HCT116 (cell line): ENCODE data around the gene DNAJB13. TPM values are rescaled to one million over a fixed set of nuclear protein-coding genes. Genes with fewer than 3 reads are reported as not detected.

Experiments used
- ATAC-seq: fragments of 200-7000 bp; cut with Tn5 transposase; 2 replicates; pipeline ENCODE4 v1.9.1; 2020; ENCODE audit warnings: mild to moderate bottlenecking, moderate library complexity
- BruUV-seq: library from RNA; stranded (reverse); fragments of 400-500 nt; replicated peaks from 2 replicates; lab custom pipeline; 2021; lab: Mats Ljungman, UMichigan
- CTCF ChIA-PET: fragments of 300-600 bp; sonication (Branson Sonifier 250); formaldehyde crosslinking; loops from one replicate; lab custom pipeline; 2021; ENCODE audit warnings: antibody characterized with exemption; lab: Charles Lee
- POLR2A ChIA-PET: fragments of 300-600, 350-600 bp; sonication (Branson Sonifier 250); formaldehyde crosslinking; loops from one replicate; lab custom pipeline; 2021; ENCODE audit warnings: antibody characterized with exemption; lab: Charles Lee
- RAD21 ChIA-PET, 2 experiments: fragments of 300-600 bp; sonication (Branson Sonifier 250); formaldehyde crosslinking; loops; one replicate each; lab custom pipeline; 2023; ENCODE audit warnings: low total read pairs in 2 of 2; ENCODE audit not compliant: uncharacterized antibody in 2 of 2, unreplicated experiment in 2 of 2, low non-redundant PET in 1 of 2; lab: Charles Lee
- DNase-seq: peaks from one replicate; pipeline ENCODE4 v3.0.0-alpha.2; 2010; ENCODE audit warnings: low read depth, low spot score
- H2AFZ ChIP-seq: fragments of 200-600 bp; shearing (Covaris generic), sonication (generic); 2 replicates; pipeline ENCODE4 v1.6.1; 2017; ENCODE audit warnings: low read depth, mixed run types, mixed read lengths, antibody characterized with exemption, low read length; ENCODE audit not compliant: poor library complexity, severe bottlenecking
- H3K27ac ChIP-seq: 2 replicates; pipeline ENCODE4 v1.5.1; 2012; ENCODE audit warnings: low read depth, low read length
- H3K27me3 ChIP-seq: fragments of 200-600 bp; sonication (generic); 2 replicates; pipeline ENCODE4 v1.6.1; 2016; ENCODE audit warnings: mixed run types, low read length, mixed read lengths; ENCODE audit not compliant: insufficient read depth
- H3K36me3 ChIP-seq, 2 experiments: fragments of 200-500 bp in 1 of 2; fragments of 200-600 bp in 1 of 2; sonication (Bioruptor generic) in 1 of 2; sonication (generic) in 1 of 2; 2 replicates each; pipeline versions ENCODE4 v1.5.1 to v1.6.1; 2014 to 2016; ENCODE audit warnings: low read length in 2 of 2, inconsistent platforms in 1 of 2, mixed read lengths in 1 of 2, mixed run types in 1 of 2; ENCODE audit not compliant: insufficient read depth in 2 of 2, control insufficient read depth in 1 of 2
- H3K4me1 ChIP-seq, 2 experiments: fragments of 200-600 bp in 1 of 2; sonication (generic) in 1 of 2; 2 replicates each; pipeline versions ENCODE4 v1.5.1 to v1.6.1; 2012 to 2017; ENCODE audit warnings: low read length in 2 of 2, inconsistent platforms in 1 of 2, mild to moderate bottlenecking in 1 of 2, mixed read lengths in 1 of 2, mixed run types in 1 of 2, moderate library complexity in 1 of 2; ENCODE audit not compliant: insufficient read depth in 2 of 2, control insufficient read depth in 1 of 2
- H3K4me2 ChIP-seq: fragments of 200-600 bp; sonication (generic); 2 replicates; pipeline ENCODE4 v1.6.1; 2017; ENCODE audit warnings: mixed run types, low read length, mixed read lengths
- H3K4me3 ChIP-seq, 2 experiments: fragments of 200-600 bp in 1 of 2; sonication (generic) in 1 of 2; replicated peaks in 1 of 2; 2 replicates each; pipeline ENCODE4 v1.5.1; 2011 to 2016; ENCODE audit warnings: low read length in 2 of 2, control low read depth in 1 of 2, low read depth in 1 of 2, mild to moderate bottlenecking in 1 of 2, mixed read lengths in 1 of 2, mixed run types in 1 of 2
- H3K79me2 ChIP-seq: fragments of 200-600 bp; sonication (generic); 2 replicates; pipeline ENCODE4 v1.6.1; 2017; ENCODE audit warnings: mild to moderate bottlenecking, mixed run types, low read length, moderate library complexity, mixed read lengths; ENCODE audit not compliant: insufficient read depth
- H3K9ac ChIP-seq: fragments of 200-600 bp; sonication (generic); 2 replicates; pipeline ENCODE4 v1.6.1; 2016; ENCODE audit warnings: low read length, mixed read lengths
- H3K9me2 ChIP-seq: fragments of 200-600 bp; sonication (generic), shearing (Covaris generic); 2 replicates; pipeline ENCODE4 v1.6.1; 2017; ENCODE audit warnings: mixed run types, mild to moderate bottlenecking, moderate library complexity; ENCODE audit not compliant: insufficient read depth
- H3K9me3 ChIP-seq, 2 experiments: fragments of 200-500 bp in 1 of 2; fragments of 200-600 bp in 1 of 2; sonication (Bioruptor generic) in 1 of 2; sonication (generic) in 1 of 2; 2 replicates each; pipeline ENCODE4 v1.6.1; 2014 to 2017; ENCODE audit warnings: low read length in 2 of 2, mixed read lengths in 2 of 2, inconsistent platforms in 1 of 2, low read depth in 1 of 2, mild to moderate bottlenecking in 1 of 2, mixed run types in 1 of 2, moderate library complexity in 1 of 2; ENCODE audit not compliant: control insufficient read depth in 1 of 2, insufficient read depth in 1 of 2
- H4K20me1 ChIP-seq: fragments of 200-600 bp; sonication (generic), shearing (Covaris generic); 2 replicates; pipeline ENCODE4 v1.6.1; 2017; ENCODE audit warnings: mixed run types, mild to moderate bottlenecking, moderate library complexity; ENCODE audit not compliant: insufficient read depth
- CTCF ChIP-seq, 3 experiments: fragments of 200-600 bp in 1 of 3; sonication (generic) in 1 of 3; IDR thresholded peaks in 2 of 3; conservative IDR thresholded peaks in 1 of 3; 2 replicates each; pipeline ENCODE4 v1.5.1; 2012 to 2017; ENCODE audit warnings: low read depth in 2 of 3, low read length in 2 of 3, antibody characterized with exemption in 1 of 3, borderline replicate concordance in 1 of 3, control low read depth in 1 of 3, mild to moderate bottlenecking in 1 of 3, mixed read lengths in 1 of 3, mixed run types in 1 of 3, moderate library complexity in 1 of 3; ENCODE audit not compliant: insufficient read depth in 1 of 3
- EZH2 ChIP-seq: fragments of 200-600 bp; sonication (generic); IDR thresholded peaks from 2 replicates; pipeline ENCODE4 v1.6.1; 2017; ENCODE audit warnings: antibody characterized with exemption, mixed run types
- RAD21 ChIP-seq: IDR thresholded peaks from 2 replicates; pipeline ENCODE4 v1.6.1; 2012; ENCODE audit warnings: low read depth, mild to moderate bottlenecking
- intact Hi-C: fragments of 100-400 bp; cut with micrococcal nuclease; formaldehyde crosslinking; loops from 2 replicates; pipeline ENCODE4 v1.10.0; 2022
- total RNA-seq: library from RNA; stranded (reverse); gene quantifications from one replicate; pipeline ENCODE4 v1.2.1, GENCODE V29; 2021; ENCODE audit not compliant: unreplicated experiment

Gene DNAJB13
- total RNA-seq, 1 experiment from 2014 or later = 0.22 TPM

- H3K27ac ChIP-seq = no peak overlapping the region
- ChIA-PET POLR2A (no interaction called here), RAD21 (no interaction called here), CTCF (no interaction called here)
- no peaks in the 10 kb centered on the region for H3K27me3 ChIP-seq
- BruUV-seq = no TSS peak
- no peak overlapping the region for H3K9ac ChIP-seq
- H3K4me3 ChIP-seq = no peak overlapping the region
- DNase-seq (no peak), ATAC-seq (no peak)
- intact Hi-C loops = no loop called here
- TF ChIP-seq CTCF (IDR thresholded peaks at IDR 0.05 in 2 of 3, conservative IDR thresholded peaks at IDR 0.05 in 1 of 3; ENCODE audit: borderline replicate concordance in 1 of 3, insufficient read depth in 1 of 3, low read depth in 2 of 3, low read length in 2 of 3) = no peak
- no peak for TF ChIP-seq EZH2
- TF ChIP-seq RAD21 = no peak
- H3K4me1 ChIP-seq = no peaks in the 10 kb centered on the region
- H3K9me2 ChIP-seq = no peaks in the 10 kb centered on the region
- no peaks in the 10 kb centered on the region for H3K79me2 ChIP-seq
- H3K4me2 ChIP-seq = no peak overlapping the region
- H3K9me3 ChIP-seq = no peaks in the 10 kb centered on the region
- H3K36me3 ChIP-seq = no peaks in the 10 kb centered on the region
- H2AFZ ChIP-seq = no peak overlapping the region
- H4K20me1 ChIP-seq = no peaks in the 10 kb centered on the region
Observed at GRCh38 chr11:74019860-74020259, 69.0 kb downstream of the DNAJB13 start.

Other genes with a start within 250 kb of the DNAJB13 start
- 121 TPM for gene RAB6A, start 190.0 kb upstream of the DNAJB13 start, total RNA-seq
- gene MRPL48, start 163.2 kb upstream of the DNAJB13 start, total RNA-seq = 66.8 TPM
- gene COA4, start 74.2 kb upstream of the DNAJB13 start, total RNA-seq = 97.0 TPM
- 15.5 TPM for gene PAAF1, start 74.0 kb upstream of the DNAJB13 start, total RNA-seq
- 20.4 TPM for gene UCP2, start 31.8 kb downstream of the DNAJB13 start, total RNA-seq
- gene UCP3, start 58.1 kb downstream of the DNAJB13 start, total RNA-seq = 1.3 TPM
- 30.6 TPM for gene C2CD3, start 220.0 kb downstream of the DNAJB13 start, total RNA-seq
- 68.3 TPM for gene PPME1, start 220.3 kb downstream of the DNAJB13 start, total RNA-seq